Spinal cord (tissue), 10 donors: ENCODE measurements around the gene ADAM23. TPM values are rescaled to one million over a fixed set of nuclear protein-coding genes. Genes with fewer than 3 reads are reported as not detected.

Experiments used
- DNase-seq, 6 donors: peaks; one replicate each; pipeline versions ENCODE4 v3.0.0 to v3.0.0-alpha.2; 2013 to 2015; ENCODE audit warnings: low spot score in 6 of 6, low read depth in 4 of 6
- H3K27ac ChIP-seq: one replicate; pipeline ENCODE4 v1.5.1; 2013; ENCODE audit warnings: low read depth, low read length, control low read depth
- H3K27me3 ChIP-seq: one replicate; pipeline ENCODE4 v1.6.1; 2013; ENCODE audit warnings: low read length; ENCODE audit not compliant: control insufficient read depth, insufficient read depth
- H3K36me3 ChIP-seq: one replicate; pipeline ENCODE4 v1.6.1; 2013; ENCODE audit warnings: low read length; ENCODE audit not compliant: control insufficient read depth, insufficient read depth
- H3K4me1 ChIP-seq: one replicate; pipeline ENCODE4 v1.6.1; 2013; ENCODE audit warnings: low read length; ENCODE audit not compliant: control insufficient read depth, insufficient read depth
- H3K4me3 ChIP-seq: one replicate; pipeline ENCODE4 v1.5.1; 2013; ENCODE audit warnings: low read depth, low read length, control low read depth
- H3K9me3 ChIP-seq: one replicate; pipeline ENCODE4 v1.6.1; 2013; ENCODE audit warnings: low read length; ENCODE audit not compliant: control insufficient read depth, insufficient read depth
- WGBS: methylation state at CpG from one replicate; pipeline ENCODE4 v1.1.5; 2013; ENCODE audit warnings: missing lambda C conversion rate; ENCODE audit not compliant: insufficient coverage; 5-methylcytosine and 5-hydroxymethylcytosine counted together
- polyA plus RNA-seq, 2 donors: library from polyadenylated mRNA; unstranded; fragments of 120-200 nt; gene quantifications; one replicate each; pipeline ENCODE4 v1.2.1, GENCODE V29; 2013; ENCODE audit not compliant: insufficient read length in 2 of 2
- total RNA-seq, 2 donors: library from RNA; depleted of rRNA in 1 of 2; stranded (reverse); fragments of 120-200 nt in 1 of 2; fragments of >200 nt in 1 of 2; gene quantifications; one replicate each; pipeline versions ENCODE4 v1.2.3 to v1.2.4, GENCODE V29; 2013 to 2014
- donor health status: healthy.

The ADAM23 gene
- total and polyA plus RNA-seq, 4 donors = 15.7 to 54.3 (median 51.3) TPM

DNA sequence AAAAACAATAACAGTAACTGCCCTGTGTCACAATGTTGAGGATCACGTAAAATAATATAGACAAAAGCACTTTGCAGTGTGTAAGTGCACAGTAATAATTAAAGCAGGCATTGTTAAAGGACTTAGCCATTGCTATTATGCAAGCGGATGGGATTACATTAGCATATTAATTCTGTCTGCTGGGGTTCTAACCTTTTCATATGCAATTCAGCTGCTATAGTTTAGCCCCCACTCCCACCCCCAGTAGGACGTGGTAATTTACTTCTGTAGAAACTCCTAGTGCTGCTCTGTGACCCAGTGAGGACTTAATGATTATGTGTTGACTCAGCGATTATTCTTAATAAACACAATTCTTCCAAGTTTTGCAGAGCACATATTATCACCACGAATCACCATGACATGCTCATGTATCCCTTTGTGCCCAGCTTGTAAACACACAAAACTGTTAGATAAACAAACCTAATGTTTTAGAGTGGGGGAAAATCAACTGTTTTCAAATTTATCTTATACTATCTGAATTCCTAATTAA is 5.1 kb upstream of the ADAM23 start:
- no peaks in the 10 kb centered on the region for H3K27me3 ChIP-seq
- H3K9me3 ChIP-seq = no peaks in the 10 kb centered on the region
- no peak overlapping the region for H3K27ac ChIP-seq
- H3K4me1 ChIP-seq = peaks cover 7% of the 10 kb centered on the region
- DNase-seq = no peak
- H3K4me3 ChIP-seq = no peak overlapping the region
- H3K36me3 ChIP-seq = no peaks in the 10 kb centered on the region
- no CpG with 5 or more reads among the region's 5 CpGs for WGBS

DNA sequence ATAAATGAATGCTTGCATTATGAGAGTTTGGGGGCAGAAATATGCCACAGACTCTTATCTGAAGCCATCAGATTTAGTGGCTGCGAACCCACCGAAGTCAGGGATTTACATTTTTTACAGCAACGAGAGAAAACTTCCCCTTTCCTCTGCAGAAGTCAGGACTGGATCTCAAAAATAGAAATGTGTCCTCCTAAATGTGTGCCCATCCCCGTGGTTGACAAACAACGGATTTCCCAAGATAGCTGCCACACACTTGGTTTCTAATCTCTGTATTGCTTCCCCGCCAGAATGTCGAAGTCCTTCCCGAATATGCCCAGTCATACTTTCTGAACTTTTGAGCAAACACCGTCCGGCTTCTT is 879 bp upstream of the ADAM23 start:
- peak overlapping the region; percentile 83 for H3K27ac ChIP-seq
- no peak for DNase-seq
- H3K4me3 ChIP-seq = peak overlapping the region; percentile 63
- peaks cover 7% of the 10 kb centered on the region for H3K4me1 ChIP-seq
- no peaks in the 10 kb centered on the region for H3K9me3 ChIP-seq
- H3K36me3 ChIP-seq = no peaks in the 10 kb centered on the region
- 4% methylated on average over 8 of the region's 10 CpGs for WGBS
- no peaks in the 10 kb centered on the region for H3K27me3 ChIP-seq

DNA sequence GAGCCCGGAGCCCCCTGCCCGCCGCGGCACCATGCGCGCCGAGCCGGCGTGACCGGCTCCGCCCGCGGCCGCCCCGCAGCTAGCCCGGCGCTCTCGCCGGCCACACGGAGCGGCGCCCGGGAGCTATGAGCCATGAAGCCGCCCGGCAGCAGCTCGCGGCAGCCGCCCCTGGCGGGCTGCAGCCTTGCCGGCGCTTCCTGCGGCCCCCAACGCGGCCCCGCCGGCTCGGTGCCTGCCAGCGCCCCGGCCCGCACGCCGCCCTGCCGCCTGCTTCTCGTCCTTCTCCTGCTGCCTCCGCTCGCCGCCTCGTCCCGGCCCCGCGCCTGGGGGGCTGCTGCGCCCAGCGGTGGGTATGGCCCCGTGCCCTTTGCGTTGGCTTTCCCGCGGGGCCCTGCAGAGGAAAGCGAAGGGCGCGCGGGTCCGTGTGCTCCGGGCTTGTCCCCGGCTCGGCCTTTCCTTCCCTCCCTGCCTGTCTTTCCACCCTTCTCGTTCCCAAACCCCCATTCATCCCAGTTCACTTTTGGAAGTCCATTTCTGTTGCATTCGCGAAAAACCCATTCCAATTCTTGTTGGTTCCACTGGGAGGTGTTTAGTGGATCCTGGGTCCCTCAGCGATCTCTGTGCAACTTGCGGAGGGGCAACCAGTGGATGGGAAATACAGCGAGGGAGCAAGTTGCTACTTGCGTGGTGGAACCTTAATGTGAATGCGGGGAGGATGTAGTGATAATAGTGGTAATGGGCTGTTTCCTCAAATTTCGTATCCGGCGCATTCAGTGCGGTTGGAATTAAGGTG is 599 bp downstream of the ADAM23 start:
- peak overlapping the region; percentile 79 for H3K27ac ChIP-seq
- under 1% methylated on average over 72 of the region's 77 CpGs for WGBS

DNA sequence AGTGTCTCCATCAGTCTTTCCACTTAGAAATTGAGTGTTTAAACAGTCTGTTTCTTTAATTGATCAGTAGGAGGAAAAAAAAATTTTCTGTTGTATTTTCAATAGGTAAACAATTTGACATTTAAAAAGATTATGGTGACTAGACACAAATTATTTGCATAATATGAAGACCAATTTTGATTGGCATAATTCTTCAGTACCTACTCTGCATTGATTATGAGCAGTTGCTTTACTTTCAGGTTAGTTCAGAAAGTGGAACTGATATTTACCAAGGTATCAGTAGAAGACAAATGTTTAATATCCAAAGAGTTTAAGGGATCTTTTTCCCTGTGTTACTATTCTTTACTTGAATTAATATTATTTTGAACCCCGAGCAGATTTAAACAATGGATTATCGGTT is 2.6 kb downstream of the ADAM23 start:
- Histone ChIP-seq H3K27ac (no peak overlapping the region), H3K4me3 (no peak overlapping the region), H3K27me3 (no peaks in the 10 kb centered on the region), H3K36me3 (no peaks in the 10 kb centered on the region), H3K4me1 (peaks cover 7% of the 10 kb centered on the region), H3K9me3 (no peaks in the 10 kb centered on the region)
- WGBS = no CpG with 5 or more reads among the region's 2 CpGs
- DNase-seq = no peak

More for the DNA sequence above, 599 bp downstream of the ADAM23 start:
- Histone ChIP-seq H3K9me3 (no peaks in the 10 kb centered on the region), H3K36me3 (no peaks in the 10 kb centered on the region), H3K4me1 (peaks cover 7% of the 10 kb centered on the region), H3K4me3 (peak overlapping the region; percentile 72), H3K27me3 (no peaks in the 10 kb centered on the region)
- peak; percentile 17 to 81 (median 42) for DNase-seq

DNA sequence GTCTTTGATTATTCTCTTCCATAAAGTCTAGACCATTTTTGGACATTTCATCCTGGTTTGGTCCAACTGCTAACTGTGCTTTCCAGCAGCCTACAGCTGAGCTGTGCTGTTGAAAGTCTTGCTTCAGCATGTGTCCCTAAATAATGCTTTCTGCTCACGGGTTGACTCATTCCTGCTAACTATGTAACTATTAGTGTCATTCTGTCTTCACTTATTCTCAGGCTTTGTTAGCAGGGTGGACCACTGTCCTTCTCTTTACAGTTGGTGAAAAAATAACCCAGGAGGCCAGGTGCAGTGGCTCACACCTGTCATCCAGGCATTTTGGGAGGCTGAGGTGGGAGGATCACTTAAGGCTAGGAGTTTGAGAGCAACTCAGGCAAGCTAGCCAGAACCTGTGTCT is 8.9 kb downstream of the ADAM23 start:
- no CpG with 5 or more reads among the region's 1 CpG for whole genome bisulfite sequencing
- peak overlapping the region; percentile 84 for H3K27ac ChIP-seq
- no peaks in the 10 kb centered on the region for H3K36me3 ChIP-seq
- H3K4me3 ChIP-seq = no peak overlapping the region
- no peak for DNase-seq
- no peaks in the 10 kb centered on the region for H3K27me3 ChIP-seq
- H3K4me1 ChIP-seq = peaks cover 3% of the 10 kb centered on the region
- H3K9me3 ChIP-seq = no peaks in the 10 kb centered on the region

DNA sequence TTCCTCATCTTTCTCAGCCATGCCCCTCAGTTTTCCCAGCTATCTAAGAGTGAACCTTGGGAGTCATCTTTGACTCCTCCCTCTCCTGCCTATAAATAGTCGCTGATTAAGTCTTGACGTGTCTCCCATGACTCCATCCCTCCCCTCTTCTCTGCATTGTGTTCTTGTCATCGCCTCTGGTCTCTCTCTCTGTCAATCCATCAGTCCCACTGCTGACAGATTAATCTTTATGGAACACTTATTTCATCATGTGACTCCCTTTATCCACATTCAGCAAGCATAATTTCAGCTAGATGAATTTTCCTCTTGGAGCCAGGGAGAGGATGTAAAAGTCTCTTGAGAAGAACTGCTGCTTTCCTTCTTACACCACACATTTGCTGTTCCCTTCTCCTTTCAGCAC is 9.4 kb downstream of the ADAM23 start:
- no peaks in the 10 kb centered on the region for H3K27me3 ChIP-seq
- whole genome bisulfite sequencing = 74% methylated on average over 3 of the region's 3 CpGs
- peak overlapping the region; percentile 84 for H3K27ac ChIP-seq
- H3K4me1 ChIP-seq = peaks cover 3% of the 10 kb centered on the region
- H3K4me3 ChIP-seq = no peak overlapping the region
- H3K36me3 ChIP-seq = no peaks in the 10 kb centered on the region
- DNase-seq = peak in 2 of 6 donors; percentile 5 to 23
- H3K9me3 ChIP-seq = no peaks in the 10 kb centered on the region

DNA sequence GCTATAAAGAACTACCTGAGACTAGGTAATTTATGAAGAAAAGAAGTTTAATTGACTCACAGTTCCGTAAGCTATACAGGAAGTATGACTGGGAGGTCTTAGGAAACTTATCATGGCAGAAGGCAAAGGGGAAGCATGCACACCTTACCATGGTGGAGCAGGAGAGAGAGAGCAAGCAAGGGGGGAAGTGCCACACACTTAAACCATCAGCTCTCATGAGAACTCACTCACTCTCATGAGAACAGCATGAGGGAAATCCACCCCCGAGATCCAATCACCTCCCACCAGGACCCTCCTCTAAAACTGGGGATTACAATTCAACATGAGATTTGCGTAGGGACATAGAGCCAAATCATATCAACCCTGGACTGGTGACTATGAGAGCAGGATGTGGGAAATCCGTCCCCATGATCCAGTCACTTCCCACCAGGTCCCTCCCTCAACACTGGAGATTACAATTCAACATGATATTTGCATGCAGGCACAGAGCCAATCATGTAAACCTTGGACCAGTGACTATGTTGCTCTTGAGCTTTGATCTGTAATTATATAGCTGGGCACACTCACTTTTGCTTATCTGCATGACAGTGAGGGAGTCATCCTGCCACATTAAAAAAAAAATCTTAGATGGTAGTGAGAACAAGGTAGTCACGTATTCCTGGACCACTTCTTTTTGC is 12.9 kb downstream of the ADAM23 start:
- no peak overlapping the region for H3K4me3 ChIP-seq
- H3K27ac ChIP-seq = no peak overlapping the region
- no peaks in the 10 kb centered on the region for H3K27me3 ChIP-seq
- H3K4me1 ChIP-seq = peaks cover 3% of the 10 kb centered on the region
- WGBS = 80% methylated on average over 2 of the region's 5 CpGs
- no peak for DNase-seq
- H3K9me3 ChIP-seq = no peaks in the 10 kb centered on the region
- no peaks in the 10 kb centered on the region for H3K36me3 ChIP-seq

DNA sequence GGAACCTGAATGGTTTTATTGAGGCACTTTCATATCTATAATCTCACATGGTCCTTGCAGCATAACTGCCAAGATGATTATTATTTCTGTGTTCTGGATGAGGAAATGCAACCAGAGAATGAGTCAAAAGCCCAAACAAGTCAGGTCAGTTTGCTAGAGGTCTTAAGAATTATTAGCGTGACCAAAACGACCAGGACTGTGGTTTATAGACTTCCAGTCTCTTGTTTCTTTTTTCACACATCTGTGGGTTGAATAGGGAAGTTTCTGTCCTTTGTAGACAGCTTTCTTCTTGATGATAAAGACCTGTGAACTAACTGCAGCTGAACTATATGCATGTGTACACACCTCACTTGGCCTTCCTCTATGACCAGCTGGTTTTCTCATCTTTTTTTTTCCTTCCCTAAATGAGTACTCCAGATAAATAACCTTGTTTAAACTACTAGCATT is 13.9 kb downstream of the ADAM23 start:
- Histone ChIP-seq H3K27me3 (no peaks in the 10 kb centered on the region), H3K4me3 (no peak overlapping the region), H3K36me3 (no peaks in the 10 kb centered on the region), H3K27ac (no peak overlapping the region), H3K9me3 (no peaks in the 10 kb centered on the region), H3K4me1 (peaks cover 3% of the 10 kb centered on the region)
- 17% methylated on average over 2 of the region's 2 CpGs for WGBS
- DNase-seq = peak in 1 of 6 donors; percentile 8

DNA sequence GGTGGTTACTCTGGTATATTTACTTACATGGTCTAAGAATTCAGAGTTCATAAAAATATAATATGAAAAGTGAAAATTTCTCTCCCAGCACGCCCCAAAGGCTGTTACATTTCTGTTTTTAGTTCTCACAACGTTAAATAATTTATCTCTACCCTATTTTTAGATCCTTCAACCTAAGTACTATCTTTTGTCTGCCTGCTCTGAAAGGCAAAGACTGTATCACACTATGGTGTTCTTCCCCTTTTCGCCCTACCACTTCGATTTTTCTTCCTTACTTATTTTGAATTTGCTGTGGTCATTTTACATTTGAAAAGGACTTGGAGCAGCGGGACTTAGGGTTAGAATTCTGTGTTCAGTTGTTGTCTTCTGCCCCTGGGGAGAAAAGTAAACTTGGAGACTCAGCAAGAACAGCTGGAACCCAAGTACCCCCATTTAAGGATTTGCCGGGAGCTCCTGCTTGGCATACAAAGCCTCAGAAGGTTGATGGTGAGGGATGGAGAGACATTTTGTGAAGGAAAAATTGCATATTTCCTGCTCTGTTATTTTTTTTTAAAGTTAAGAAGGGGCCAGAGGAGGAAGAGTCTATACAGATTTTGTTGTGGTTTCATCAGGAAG is 19.0 kb downstream of the ADAM23 start:
- WGBS = 18% methylated on average over 4 of the region's 6 CpGs
- Histone ChIP-seq H3K4me3 (no peak overlapping the region), H3K4me1 (no peaks in the 10 kb centered on the region), H3K27ac (no peak overlapping the region), H3K36me3 (no peaks in the 10 kb centered on the region), H3K9me3 (no peaks in the 10 kb centered on the region), H3K27me3 (no peaks in the 10 kb centered on the region)
- DNase-seq = no peak
